GM21423 (cell line): Measurements from ENCODE around the gene HEPN1.

Source experiments
- ATAC-seq: cut with Tn5 transposase; IDR thresholded peaks from one replicate; pipeline ENCODE4 v1.9.1; 2021; ENCODE audit warnings: mild to moderate bottlenecking, moderate library complexity; ENCODE audit not compliant: unreplicated experiment

The HEPN1 gene

GRCh38 chr11:124898263-124898680 is 20.8 kb upstream of the HEPN1 start:
- ATAC-seq, result no peak

GRCh38 chr11:124898711-124899110 is 20.3 kb upstream of the HEPN1 start:
- no peak for ATAC-seq

- ATAC-seq, result no peak
These were observed 19.5 kb upstream of the HEPN1 start for GRCh38 chr11:124899383-124900145.

GRCh38 chr11:124900464-124900863 is 18.6 kb upstream of the HEPN1 start:
- no peak for ATAC-seq

GRCh38 chr11:124902616-124903015 is 16.4 kb upstream of the HEPN1 start:
- no peak for ATAC-seq

GRCh38 chr11:124915541-124916369 is 3.3 kb upstream of the HEPN1 start:
- no peak for ATAC-seq

GRCh38 chr11:124916370-124916710 is 2.7 kb upstream of the HEPN1 start:
- ATAC-seq, result no peak

GRCh38 chr11:124917115-124917637 is 1.9 kb upstream of the HEPN1 start:
- ATAC-seq, result no peak

- ATAC-seq, result no peak
These were observed 848 bp downstream of the HEPN1 start for GRCh38 chr11:124919898-124920297.

GRCh38 chr11:124920356-124920755 is 1.3 kb downstream of the HEPN1 start:
- no peak for ATAC-seq

GRCh38 chr11:124920870-124921609 is 2.0 kb downstream of the HEPN1 start:
- peak; percentile 52 for ATAC-seq

- ATAC-seq, result no peak
These were observed 3.8 kb downstream of the HEPN1 start for GRCh38 chr11:124922831-124923230.

- no peak for ATAC-seq
These were observed 4.2 kb downstream of the HEPN1 start for GRCh38 chr11:124923296-124923695.

GRCh38 chr11:124928942-124929665 is 10.1 kb downstream of the HEPN1 start:
- ATAC-seq, result no peak

GRCh38 chr11:124930799-124931198 is 11.7 kb downstream of the HEPN1 start:
- ATAC-seq, result peak; percentile 88

- ATAC-seq, result no peak
These were observed 16.0 kb downstream of the HEPN1 start for GRCh38 chr11:124934862-124935547.

GRCh38 chr11:124935548-124936514 is 16.8 kb downstream of the HEPN1 start, which contains the start of gene HEPACAM:
Gene HEPACAM (minus strand): TSS chr11:124936047. CDS start chr11:124936006, 41 bp downstream.
- no peak for ATAC-seq

- no peak for ATAC-seq
These were observed 18.4 kb downstream of the HEPN1 start for GRCh38 chr11:124937336-124937935.
